PC-3 (cell line): ENCODE measurements around the gene DSCAM.

ENCODE experiments used
- EZH2 ChIP-seq: fragments of 300-600 bp; sonication (generic); IDR thresholded peaks from one replicate; pipeline ENCODE4 v1.6.1; 2017; ENCODE audit warnings: antibody characterized with exemption, mild to moderate bottlenecking, low read length; ENCODE audit not compliant: unreplicated experiment
- EZH2phosphoT487 ChIP-seq: fragments of 300-600 bp; sonication (generic); IDR thresholded peaks from 2 replicates; pipeline ENCODE4 v1.6.1; 2018; ENCODE audit warnings: mild to moderate bottlenecking, antibody characterized with exemption, low read length, borderline replicate concordance
- TF ChIP-seq, protein P1 (sequence below): fragments of 300-600 bp; sonication (generic); conservative IDR thresholded peaks from 2 replicates; pipeline ENCODE4 v1.5.1; 2017; ENCODE audit warnings: antibody characterized with exemption, low read depth, mild to moderate bottlenecking, low read length

DNA sequence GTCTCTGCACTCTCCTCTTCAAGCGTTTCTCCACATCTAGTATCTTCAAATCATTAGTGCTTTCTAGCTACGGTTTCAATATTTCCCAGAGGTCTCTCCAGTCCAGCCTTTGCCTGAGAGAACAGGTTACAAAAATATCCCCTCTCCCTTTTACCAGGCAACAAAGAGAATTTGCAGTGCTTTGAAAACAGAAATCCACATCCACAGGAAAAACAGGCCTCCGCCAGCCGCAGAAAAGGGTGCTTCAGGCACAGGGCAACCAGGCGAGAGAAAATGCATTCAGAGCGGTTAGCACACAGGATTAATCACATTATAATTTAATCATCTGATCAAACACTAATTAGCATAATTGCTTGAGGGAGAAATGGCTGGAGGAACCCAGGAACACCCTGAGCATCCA lies 13.8 kb downstream of the DSCAM start:
- TF ChIP-seq, protein P1, sequence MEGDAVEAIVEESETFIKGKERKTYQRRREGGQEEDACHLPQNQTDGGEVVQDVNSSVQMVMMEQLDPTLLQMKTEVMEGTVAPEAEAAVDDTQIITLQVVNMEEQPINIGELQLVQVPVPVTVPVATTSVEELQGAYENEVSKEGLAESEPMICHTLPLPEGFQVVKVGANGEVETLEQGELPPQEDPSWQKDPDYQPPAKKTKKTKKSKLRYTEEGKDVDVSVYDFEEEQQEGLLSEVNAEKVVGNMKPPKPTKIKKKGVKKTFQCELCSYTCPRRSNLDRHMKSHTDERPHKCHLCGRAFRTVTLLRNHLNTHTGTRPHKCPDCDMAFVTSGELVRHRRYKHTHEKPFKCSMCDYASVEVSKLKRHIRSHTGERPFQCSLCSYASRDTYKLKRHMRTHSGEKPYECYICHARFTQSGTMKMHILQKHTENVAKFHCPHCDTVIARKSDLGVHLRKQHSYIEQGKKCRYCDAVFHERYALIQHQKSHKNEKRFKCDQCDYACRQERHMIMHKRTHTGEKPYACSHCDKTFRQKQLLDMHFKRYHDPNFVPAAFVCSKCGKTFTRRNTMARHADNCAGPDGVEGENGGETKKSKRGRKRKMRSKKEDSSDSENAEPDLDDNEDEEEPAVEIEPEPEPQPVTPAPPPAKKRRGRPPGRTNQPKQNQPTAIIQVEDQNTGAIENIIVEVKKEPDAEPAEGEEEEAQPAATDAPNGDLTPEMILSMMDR = no peak
- TF ChIP-seq EZH2phosphoT487 (no peak), EZH2 (no peak)
